ENCODE measurements around the gene C6orf141.

Gene C6orf141

DNA sequence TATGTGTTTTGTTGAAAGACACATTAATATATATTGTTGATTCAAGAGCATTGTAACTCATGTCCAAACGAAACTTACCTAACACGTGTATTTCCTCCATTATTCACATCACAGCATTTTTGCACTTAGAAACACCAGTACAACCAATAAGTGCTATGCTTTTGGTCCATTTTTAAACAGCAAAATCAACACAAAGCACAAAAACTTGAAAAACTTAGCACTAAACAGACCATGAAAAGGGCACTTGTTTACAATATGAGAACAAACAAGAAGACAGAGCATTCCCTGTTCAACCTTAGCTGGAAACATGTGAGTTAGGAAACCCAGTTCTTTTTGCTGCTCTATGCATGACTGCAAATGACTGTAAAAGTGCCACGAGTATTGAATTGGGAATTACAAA lies 41.1 kb upstream of the C6orf141 start:
- Histone ChIP-seq H3K9me3 (ENCODE audit: control insufficient read depth, insufficient read depth, low read length) (no peaks in the 10 kb centered on the region), H4K20me1 (ENCODE audit: control insufficient read depth, insufficient read depth, low read depth, low read length) (no peaks in the 10 kb centered on the region), H3K27ac (ENCODE audit: low read depth, low read length) (no peak overlapping the region), H3K27me3 (ENCODE audit: control insufficient read depth, low read length) (no peaks in the 10 kb centered on the region), H3K79me2 (ENCODE audit: control insufficient read depth, low read length) (no peaks in the 10 kb centered on the region), H3K9me2 (replicated peaks; ENCODE audit: control insufficient read depth, low read length) (no peaks in the 10 kb centered on the region), H3K4me2 (ENCODE audit: low read length) (no peak overlapping the region), H3K4me3 (ENCODE audit: low read length) (no peak overlapping the region), H3K36me3 (ENCODE audit: control insufficient read depth, low read length) (no peaks in the 10 kb centered on the region), H3K4me1 (ENCODE audit: control insufficient read depth, low read length) (no peaks in the 10 kb centered on the region), H3F3A (ENCODE audit: control insufficient read depth, insufficient read depth) (no peaks in the 10 kb centered on the region)
- TF ChIP-seq EZH2phosphoT487 (IDR thresholded peaks at IDR 0.05; ENCODE audit: borderline replicate concordance, low read length): no peak
- TF ChIP-seq, protein P1, sequence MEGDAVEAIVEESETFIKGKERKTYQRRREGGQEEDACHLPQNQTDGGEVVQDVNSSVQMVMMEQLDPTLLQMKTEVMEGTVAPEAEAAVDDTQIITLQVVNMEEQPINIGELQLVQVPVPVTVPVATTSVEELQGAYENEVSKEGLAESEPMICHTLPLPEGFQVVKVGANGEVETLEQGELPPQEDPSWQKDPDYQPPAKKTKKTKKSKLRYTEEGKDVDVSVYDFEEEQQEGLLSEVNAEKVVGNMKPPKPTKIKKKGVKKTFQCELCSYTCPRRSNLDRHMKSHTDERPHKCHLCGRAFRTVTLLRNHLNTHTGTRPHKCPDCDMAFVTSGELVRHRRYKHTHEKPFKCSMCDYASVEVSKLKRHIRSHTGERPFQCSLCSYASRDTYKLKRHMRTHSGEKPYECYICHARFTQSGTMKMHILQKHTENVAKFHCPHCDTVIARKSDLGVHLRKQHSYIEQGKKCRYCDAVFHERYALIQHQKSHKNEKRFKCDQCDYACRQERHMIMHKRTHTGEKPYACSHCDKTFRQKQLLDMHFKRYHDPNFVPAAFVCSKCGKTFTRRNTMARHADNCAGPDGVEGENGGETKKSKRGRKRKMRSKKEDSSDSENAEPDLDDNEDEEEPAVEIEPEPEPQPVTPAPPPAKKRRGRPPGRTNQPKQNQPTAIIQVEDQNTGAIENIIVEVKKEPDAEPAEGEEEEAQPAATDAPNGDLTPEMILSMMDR (IDR thresholded peaks at IDR 0.05; ENCODE audit: low read depth, low read length, poor library complexity, severe bottlenecking): no peak

DNA sequence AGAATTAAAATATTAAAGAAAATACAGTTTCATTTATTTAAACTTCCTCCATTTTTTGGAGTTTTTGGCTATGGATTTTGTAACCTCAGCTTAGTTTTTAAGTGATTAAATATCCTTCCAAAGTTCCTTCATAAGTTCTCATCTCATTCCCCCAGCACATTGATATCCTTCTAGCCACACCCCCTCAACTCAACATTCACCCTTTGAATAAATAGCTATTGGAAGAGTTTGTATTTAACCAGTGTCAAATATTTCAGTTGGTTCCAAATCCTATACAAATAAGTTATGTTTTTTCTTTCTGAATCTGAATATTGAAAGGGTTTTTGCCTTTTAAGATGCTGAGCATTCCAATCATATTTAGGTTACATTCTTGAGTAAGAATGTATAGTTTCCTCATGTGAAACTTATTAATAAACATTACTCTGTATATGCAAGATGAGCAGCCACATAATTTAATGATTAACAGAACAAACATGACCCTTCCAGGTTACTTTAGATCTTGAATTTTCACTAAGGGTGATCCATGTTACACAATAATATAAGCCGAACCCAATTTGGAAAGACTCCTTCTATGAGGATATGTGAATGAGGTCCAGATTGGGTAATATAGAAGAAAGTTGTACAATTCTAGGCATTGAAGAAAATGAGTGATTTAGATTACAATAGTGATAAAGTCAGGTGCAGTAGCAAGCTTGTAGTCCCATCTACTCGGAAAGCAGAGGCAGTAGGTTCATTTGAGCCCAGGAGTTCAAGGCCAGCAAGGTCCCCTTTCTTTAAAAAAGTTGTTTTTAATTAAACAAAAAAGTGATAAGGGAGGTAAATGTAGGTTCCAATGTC lies 37.1 kb upstream of the C6orf141 start:
- Histone ChIP-seq H3F3A (ENCODE audit: control insufficient read depth, insufficient read depth) (no peaks in the 10 kb centered on the region), H3K4me3 (ENCODE audit: low read length) (no peak overlapping the region), H3K27ac (ENCODE audit: low read depth, low read length) (no peak overlapping the region), H3K9me2 (replicated peaks; ENCODE audit: control insufficient read depth, low read length) (no peaks in the 10 kb centered on the region), H3K27me3 (ENCODE audit: control insufficient read depth, low read length) (no peaks in the 10 kb centered on the region), H3K36me3 (ENCODE audit: control insufficient read depth, low read length) (no peaks in the 10 kb centered on the region), H3K4me2 (ENCODE audit: low read length) (no peak overlapping the region), H4K20me1 (ENCODE audit: control insufficient read depth, insufficient read depth, low read depth, low read length) (no peaks in the 10 kb centered on the region), H3K9me3 (ENCODE audit: control insufficient read depth, insufficient read depth, low read length) (no peaks in the 10 kb centered on the region), H3K4me1 (ENCODE audit: control insufficient read depth, low read length) (no peaks in the 10 kb centered on the region), H3K79me2 (ENCODE audit: control insufficient read depth, low read length) (no peaks in the 10 kb centered on the region)
- no peak for TF ChIP-seq EZH2phosphoT487 (IDR thresholded peaks at IDR 0.05; ENCODE audit: borderline replicate concordance, low read length)
- TF ChIP-seq, protein P1 (IDR thresholded peaks at IDR 0.05; ENCODE audit: low read depth, low read length, poor library complexity, severe bottlenecking): no peak

DNA sequence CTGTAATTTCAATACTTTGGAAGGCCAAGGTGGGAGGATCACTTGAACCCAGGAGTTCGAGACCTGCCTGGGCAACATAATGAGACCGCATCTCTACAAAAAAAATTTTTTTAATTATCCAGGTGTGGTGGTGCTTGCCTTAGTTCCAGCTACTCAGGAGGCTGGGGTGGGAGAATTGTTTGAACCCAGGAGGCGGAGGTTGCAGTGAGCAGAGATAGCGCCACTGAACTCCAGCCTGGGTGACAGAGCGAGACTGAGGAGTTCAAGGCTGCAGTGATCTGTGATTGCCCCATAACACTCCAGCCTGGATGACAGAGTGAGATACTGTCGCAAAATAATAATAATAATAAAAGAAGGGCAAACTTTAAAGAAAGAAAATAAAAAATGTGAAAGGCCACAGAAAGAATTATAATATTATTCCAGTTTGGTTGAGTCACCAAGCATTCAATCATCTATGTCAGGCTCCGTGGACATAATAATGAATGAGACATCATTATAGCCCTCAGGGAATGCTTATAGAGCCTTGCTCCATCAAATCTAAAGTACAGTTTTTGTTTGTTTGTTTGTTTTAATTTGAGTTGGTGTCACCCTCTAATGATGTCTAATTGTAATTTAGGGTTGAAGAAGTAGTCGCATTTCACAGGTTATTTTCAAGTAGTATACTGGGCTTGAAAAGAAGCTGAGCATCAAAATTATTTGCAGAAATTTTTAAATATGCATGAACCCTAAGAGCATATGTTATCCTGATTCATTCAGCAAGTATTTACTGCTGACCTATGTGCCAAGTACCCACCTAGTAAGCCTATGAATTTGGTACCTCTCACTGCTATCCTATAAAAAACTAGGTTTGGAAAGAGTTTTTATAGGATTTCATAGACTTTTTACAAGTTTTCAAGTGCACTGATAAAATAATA lies 35.6 kb upstream of the C6orf141 start:
- H3K36me3 ChIP-seq (ENCODE audit: control insufficient read depth, low read length): no peaks in the 10 kb centered on the region
- no peaks in the 10 kb centered on the region for H3F3A ChIP-seq (ENCODE audit: control insufficient read depth, insufficient read depth)
- H3K9me3 ChIP-seq (ENCODE audit: control insufficient read depth, insufficient read depth, low read length): no peaks in the 10 kb centered on the region
- H3K9me2 ChIP-seq (replicated peaks; ENCODE audit: control insufficient read depth, low read length): no peaks in the 10 kb centered on the region
- H3K27me3 ChIP-seq (ENCODE audit: control insufficient read depth, low read length): no peaks in the 10 kb centered on the region
- no peak overlapping the region for H3K4me2 ChIP-seq (ENCODE audit: low read length)
- H3K4me3 ChIP-seq (ENCODE audit: low read length): no peak overlapping the region
- H4K20me1 ChIP-seq (ENCODE audit: control insufficient read depth, insufficient read depth, low read depth, low read length): no peaks in the 10 kb centered on the region
- H3K27ac ChIP-seq (ENCODE audit: low read depth, low read length): no peak overlapping the region
- H3K4me1 ChIP-seq (ENCODE audit: control insufficient read depth, low read length): no peaks in the 10 kb centered on the region
- TF ChIP-seq, protein P1 (IDR thresholded peaks at IDR 0.05; ENCODE audit: low read depth, low read length, poor library complexity, severe bottlenecking): no peak
- no peak for TF ChIP-seq EZH2phosphoT487 (IDR thresholded peaks at IDR 0.05; ENCODE audit: borderline replicate concordance, low read length)
- H3K79me2 ChIP-seq (ENCODE audit: control insufficient read depth, low read length): no peaks in the 10 kb centered on the region
